Thoracic aorta (tissue), 2 donors: ENCODE results near the gene HOXB8. TPM values are rescaled to one million over a fixed set of nuclear protein-coding genes. Genes with fewer than 3 reads are reported as not detected.

Experiments
- ATAC-seq: fragments of 150-250 bp; one replicate; pipeline ENCODE4 v1.8.0; 2017; ENCODE audit warnings: low read depth; ENCODE audit not compliant: insufficient number of reproducible peaks, low FRiP score
- DNase-seq: peaks from one replicate; pipeline ENCODE4 v3.0.0-alpha.2; 2020; ENCODE audit warnings: low spot score
- H3K27ac ChIP-seq, 2 donors: fragments of 200-600 bp; sonication (generic); 1 replicate in 1 of 2; 2 replicates in 1 of 2; pipeline ENCODE4 v1.5.1; 2016; ENCODE audit warnings: mild to moderate bottlenecking in 2 of 2, moderate library complexity in 2 of 2
- H3K27me3 ChIP-seq: fragments of 200-600 bp; sonication (generic); replicated peaks from 2 replicates; pipeline ENCODE4 v1.6.0; 2016; ENCODE audit warnings: mild to moderate bottlenecking; ENCODE audit not compliant: insufficient read depth
- H3K36me3 ChIP-seq: fragments of 200-600 bp; sonication (generic); one replicate; pipeline ENCODE4 v1.5.1; 2016
- H3K4me1 ChIP-seq, 2 donors: fragments of 200-600 bp; sonication (generic); 1 replicate in 1 of 2; 2 replicates in 1 of 2; pipeline versions ENCODE4 v1.5.1 to v1.6.0; 2016; ENCODE audit warnings: low read depth in 2 of 2, mild to moderate bottlenecking in 1 of 2; ENCODE audit not compliant: control insufficient read depth in 1 of 2
- H3K4me3 ChIP-seq: fragments of 200-600 bp; sonication (generic); 2 replicates; pipeline ENCODE4 v1.5.1; 2016; ENCODE audit warnings: mild to moderate bottlenecking
- H3K9me3 ChIP-seq: fragments of 200-600 bp; sonication (generic); 2 replicates; pipeline ENCODE4 v1.5.1; 2016
- CTCF ChIP-seq: fragments of 200-600 bp; sonication (generic); IDR thresholded peaks from one replicate; pipeline ENCODE4 v1.5.1; 2019; ENCODE audit warnings: antibody characterized with exemption
- total RNA-seq, 2 donors: library from RNA; depleted of rRNA; stranded (reverse); fragments of >200 nt; gene quantifications; one replicate each; pipeline versions ENCODE4 v1.1.0 to v1.2.3, GENCODE V29; 2016

The HOXB8 gene
- total RNA-seq, 2 donors from 2014 or later = 1.4 TPM; not detected in 1

- H3K9me3 ChIP-seq = no peaks in the 10 kb centered on the region
- H3K4me3 ChIP-seq = no peak overlapping the region
- peaks cover 24% of the 10 kb centered on the region for H3K27me3 ChIP-seq
- H3K27ac ChIP-seq = no peak overlapping the region
- H3K36me3 ChIP-seq = no peaks in the 10 kb centered on the region
- TF ChIP-seq CTCF = no peak
- DNase-seq = no peak
- no peak for ATAC-seq
- H3K4me1 ChIP-seq = peaks cover 7 to 10% of the 10 kb centered on the region in 2 donors
Observed at GRCh38 chr17:48644159-48644558, 29.1 kb upstream of the HOXB8 start.

- ATAC-seq = no peak
- Histone ChIP-seq H3K27ac (no peak overlapping the region), H3K4me1 (peaks cover 7 to 10% of the 10 kb centered on the region in 2 donors), H3K4me3 (no peak overlapping the region), H3K27me3 (peaks cover 24% of the 10 kb centered on the region), H3K9me3 (no peaks in the 10 kb centered on the region), H3K36me3 (no peaks in the 10 kb centered on the region)
- no peak for DNase-seq
- TF ChIP-seq CTCF = no peak
Observed at GRCh38 chr17:48643697-48644012, 28.6 kb upstream of the HOXB8 start.

DNA sequence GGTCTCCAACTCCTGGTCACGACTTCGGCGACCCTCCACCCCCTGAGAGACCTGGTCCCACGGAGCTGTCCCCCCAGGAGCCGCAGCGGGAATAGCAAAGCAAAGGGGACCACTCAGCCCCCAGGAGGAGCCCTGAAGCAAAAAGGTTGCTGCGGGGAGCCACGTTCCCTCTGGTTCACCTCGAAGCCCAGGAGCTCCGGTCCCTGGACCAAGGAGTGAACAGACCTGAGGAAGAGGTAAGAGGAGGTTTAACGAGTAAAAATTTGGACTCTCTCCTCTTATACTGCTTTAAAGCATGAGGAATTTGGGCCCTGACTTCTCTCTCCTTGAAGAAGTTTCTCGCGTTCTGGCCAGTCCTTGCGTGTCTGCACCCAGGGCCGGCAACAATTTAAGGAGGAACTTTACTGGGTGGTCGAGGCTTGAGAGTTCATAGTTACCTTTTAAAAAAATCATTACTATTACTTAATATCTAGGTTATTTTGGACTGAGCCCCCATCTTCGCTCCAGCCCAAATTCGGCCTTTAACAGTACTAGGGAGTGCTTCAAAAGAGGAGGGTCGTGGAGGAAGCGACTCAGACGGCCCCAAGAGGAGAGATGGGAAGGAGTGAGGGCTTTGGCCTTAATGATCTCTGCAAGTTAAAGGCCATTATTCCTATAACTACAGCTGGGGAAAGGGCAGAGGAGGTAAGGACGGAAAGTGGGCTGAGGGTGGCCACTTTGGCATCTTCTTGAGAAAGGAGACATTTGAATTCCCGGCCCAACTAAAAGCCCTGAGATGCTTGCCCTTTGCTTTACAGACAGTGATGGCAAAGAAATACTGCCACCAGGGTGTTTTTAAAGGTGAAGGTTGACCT, 28.0 kb upstream of the HOXB8 start:
- TF ChIP-seq CTCF = no peak
- peaks cover 7 to 10% of the 10 kb centered on the region in 2 donors for H3K4me1 ChIP-seq
- no peak overlapping the region for H3K4me3 ChIP-seq
- no peaks in the 10 kb centered on the region for H3K9me3 ChIP-seq
- no peak overlapping the region for H3K27ac ChIP-seq
- no peak for DNase-seq
- H3K27me3 ChIP-seq = peaks cover 24% of the 10 kb centered on the region
- no peaks in the 10 kb centered on the region for H3K36me3 ChIP-seq
- no peak for ATAC-seq

DNA sequence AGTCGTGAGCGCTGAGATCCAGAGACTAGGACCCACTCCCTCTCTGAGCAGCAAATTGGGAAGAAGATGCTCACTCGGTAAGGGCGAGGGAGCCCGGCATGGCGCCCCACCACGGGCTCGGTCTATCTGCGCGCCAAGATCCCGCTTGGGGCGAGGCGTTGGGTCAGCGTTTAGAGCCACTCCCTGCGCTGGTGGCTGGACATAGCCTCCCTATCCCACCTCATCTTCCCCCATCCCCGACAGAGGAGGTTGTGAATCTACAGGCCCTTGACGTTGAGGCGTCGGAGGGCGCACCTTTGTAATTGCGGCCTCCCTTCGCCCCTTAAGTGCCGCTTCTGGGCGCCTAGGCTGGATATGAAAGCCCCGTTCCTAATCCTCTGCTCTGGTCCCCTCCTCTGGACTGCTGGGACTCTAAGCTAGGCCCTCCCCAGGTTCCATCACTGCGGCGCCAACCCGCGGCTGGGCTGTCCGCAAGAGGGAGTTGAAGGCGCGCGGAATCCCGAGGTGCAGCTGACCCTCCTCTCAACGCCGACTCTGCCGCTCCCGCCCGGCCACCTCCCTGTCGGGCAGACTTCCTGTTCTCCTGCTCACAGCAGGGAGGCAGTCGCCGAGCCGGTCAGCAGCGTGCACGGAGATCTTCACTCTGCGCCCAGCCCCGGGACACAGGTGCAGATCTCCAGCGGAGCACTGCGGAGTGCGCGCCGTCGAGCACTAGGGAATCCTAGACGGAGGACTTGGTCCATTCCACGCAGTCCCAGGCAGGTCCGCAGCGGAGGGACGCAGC, 27.2 kb upstream of the HOXB8 start:
- H3K4me1 ChIP-seq = peaks cover 2 to 3% of the 10 kb centered on the region in 2 donors
- H3K27ac ChIP-seq = no peak overlapping the region
- no peak for TF ChIP-seq CTCF
- H3K9me3 ChIP-seq = no peaks in the 10 kb centered on the region
- H3K4me3 ChIP-seq = no peak overlapping the region
- ATAC-seq (no peak), DNase-seq (no peak)
- H3K36me3 ChIP-seq = no peaks in the 10 kb centered on the region
- peaks cover 24% of the 10 kb centered on the region for H3K27me3 ChIP-seq

- no peak for DNase-seq
- Histone ChIP-seq H3K36me3 (no peaks in the 10 kb centered on the region), H3K27me3 (peaks cover 24% of the 10 kb centered on the region)
Observed at GRCh38 chr17:48641541-48642058, 26.5 kb upstream of the HOXB8 start.

More at GRCh38 chr17:48641541-48642058, 26.5 kb upstream of the HOXB8 start:
- Histone ChIP-seq H3K27ac (no peak overlapping the region), H3K9me3 (no peaks in the 10 kb centered on the region), H3K4me3 (no peak overlapping the region), H3K4me1 (no peaks in the 10 kb centered on the region)
- TF ChIP-seq CTCF = no peak
- no peak for ATAC-seq
